ENCODE results near the gene IGSF8.

IGSF8 gene

DNA sequence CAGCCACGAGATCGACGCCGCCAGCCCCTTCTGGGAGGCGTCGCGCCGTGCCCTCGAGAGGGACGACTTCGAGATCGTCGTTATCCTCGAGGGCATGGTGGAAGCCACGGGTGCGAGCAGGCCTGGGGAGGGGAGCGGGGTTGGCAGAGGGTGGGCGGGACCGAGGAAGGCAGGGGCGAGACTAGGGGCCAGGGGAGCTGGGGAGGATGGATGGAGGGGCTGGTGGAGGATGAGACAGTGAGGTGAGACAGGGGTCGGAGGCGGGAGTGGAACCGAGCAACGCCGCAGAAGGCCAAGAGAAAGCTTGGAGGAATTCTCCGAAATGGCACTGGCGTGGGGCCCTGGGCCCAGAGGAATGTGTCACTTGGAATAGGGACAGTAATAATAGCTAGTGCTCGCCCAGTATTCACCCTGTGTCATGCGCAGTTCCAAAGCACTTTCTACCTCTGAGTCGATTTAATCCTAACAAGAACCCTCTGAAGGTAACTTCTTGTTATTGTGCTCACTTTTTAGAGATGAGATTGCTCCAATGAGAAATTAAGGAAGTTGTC, 13.6 kb downstream of the IGSF8 start:
- no peak for DNase-seq

DNA sequence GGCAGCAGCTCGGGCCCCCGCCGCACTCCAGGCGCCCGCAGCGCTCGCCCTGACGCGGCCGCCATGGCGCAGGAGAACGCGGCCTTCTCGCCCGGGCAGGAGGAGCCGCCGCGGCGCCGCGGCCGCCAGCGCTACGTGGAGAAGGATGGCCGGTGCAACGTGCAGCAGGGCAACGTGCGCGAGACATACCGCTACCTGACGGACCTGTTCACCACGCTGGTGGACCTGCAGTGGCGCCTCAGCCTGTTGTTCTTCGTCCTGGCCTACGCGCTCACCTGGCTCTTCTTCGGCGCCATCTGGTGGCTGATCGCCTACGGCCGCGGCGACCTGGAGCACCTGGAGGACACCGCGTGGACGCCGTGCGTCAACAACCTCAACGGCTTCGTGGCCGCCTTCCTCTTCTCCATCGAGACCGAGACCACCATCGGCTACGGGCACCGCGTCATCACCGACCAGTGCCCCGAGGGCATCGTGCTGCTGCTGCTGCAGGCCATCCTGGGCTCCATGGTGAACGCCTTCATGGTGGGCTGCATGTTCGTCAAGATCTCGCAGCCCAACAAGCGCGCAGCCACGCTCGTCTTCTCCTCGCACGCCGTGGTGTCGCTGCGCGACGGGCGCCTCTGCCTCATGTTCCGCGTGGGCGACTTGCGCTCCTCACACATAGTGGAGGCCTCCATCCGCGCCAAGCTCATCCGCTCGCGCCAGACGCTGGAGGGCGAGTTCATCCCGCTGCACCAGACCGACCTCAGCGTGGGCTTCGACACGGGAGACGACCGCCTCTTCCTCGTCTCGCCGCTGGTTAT, 14.2 kb downstream of the IGSF8 start:
- DNase-seq: no peak

DNA sequence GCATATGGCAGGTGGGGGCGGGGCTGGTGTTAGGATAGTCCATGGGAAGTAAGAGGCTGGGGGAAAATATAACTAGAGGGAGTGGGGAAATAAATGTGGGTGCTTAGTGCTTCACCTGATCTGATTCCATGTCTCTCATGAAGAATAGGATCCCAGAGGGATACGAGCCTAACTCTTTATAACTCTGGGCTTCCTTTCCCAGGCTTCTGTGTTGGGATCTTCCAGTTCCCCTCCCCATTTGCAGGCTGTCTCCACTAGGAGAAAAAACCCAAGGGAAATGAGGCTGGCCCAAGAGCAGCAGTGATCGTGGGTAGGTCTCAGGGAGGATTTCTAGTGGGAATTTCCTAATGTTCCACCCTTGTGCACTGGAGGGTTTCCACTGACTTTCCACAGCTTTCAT, 15.5 kb downstream of the IGSF8 start:
- DNase-seq: no peak

DNA sequence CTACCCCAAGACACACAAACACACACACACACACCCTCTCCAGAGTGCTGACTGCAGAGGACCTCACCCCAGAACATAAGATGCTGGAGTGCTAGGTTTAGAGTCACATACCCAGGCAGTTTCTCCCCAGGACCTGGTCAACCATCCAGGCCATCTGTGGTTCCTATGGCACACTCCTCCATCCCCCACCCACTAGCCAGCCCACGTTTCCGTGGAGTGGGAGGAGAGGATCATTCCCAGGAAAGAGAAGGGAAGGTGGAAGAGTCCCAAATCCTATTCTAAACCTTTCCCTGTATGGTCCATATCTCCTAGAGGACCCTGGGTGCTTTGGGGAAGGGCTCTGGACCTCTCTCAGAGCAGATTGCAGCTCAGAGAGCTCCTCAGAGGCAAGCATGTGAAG, 15.9 kb downstream of the IGSF8 start:
- no peak for DNase-seq

DNA sequence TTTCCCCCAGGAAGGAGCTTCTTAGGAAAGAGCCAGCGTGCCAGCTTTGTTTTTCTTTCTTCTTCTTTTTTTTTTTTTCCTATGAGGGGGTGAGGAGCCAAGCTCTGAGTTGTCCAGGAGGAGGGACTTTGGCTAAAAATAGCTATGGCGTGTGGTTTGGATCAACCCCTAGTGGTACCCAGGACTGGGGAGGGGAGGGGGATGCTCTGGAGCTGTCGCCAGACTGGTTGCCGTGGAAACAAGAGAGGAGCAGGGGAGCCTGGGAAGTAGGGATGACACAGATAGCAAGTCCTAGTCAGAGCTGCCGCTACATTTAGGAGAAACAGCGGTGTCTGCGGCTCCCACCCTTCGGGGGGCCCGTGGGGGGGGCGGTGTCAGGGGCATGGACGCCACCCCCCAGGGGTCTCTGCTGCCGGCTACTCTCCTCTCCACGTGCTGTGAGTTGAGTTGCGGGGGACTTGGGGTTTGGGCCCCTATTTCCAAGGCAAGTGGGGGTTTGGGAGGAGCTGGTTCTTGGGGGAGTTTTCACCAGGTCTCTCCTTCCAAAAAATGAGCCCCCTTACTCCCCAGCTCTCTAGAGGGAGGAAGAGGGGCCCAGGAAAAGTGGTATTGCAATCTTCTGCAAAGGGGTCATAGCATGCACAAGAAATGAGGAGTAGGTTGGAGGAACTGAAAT, 17.0 kb downstream of the IGSF8 start, which contains the start of gene KCNJ9:
Gene KCNJ9, plus strand, starts transcription at position 278 of the 676 bp plus-strand sequence. CDS start 2,493 bp downstream, outside the sequence.
- DNase-seq: peak; percentile 42

DNA sequence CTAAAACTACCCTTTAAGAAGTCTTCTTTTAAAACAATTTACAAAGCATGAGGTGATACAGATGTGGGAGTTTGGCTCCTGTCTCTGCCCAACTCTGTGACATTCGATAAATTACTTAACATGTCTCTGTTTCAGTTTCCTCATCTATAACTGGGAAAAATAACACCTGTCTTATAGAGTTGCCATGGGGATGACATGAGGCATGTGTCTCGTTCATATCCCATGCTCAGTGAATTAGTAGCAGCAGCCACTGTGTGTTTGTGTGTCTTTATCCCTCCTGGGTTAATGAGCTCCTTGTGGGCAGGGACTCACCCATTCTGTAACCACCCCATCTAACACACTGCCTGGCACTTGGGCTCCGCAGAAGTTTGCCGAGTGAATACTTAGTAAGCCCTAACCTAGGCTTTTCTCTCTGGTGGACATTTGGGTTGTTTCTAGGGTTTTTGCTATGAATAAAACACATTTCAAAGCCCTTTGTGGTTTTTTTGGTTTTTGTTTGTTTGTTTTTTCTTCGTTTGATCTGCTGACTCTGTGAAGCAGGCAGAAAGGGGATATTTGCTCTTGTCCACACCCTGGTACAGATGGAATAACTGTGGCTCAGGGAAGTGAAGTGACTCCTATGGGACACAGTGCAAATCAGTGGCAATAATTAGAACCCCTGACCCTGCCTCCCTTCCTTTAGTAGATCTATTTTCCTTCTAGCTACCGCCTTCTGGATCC, 17.9 kb downstream of the IGSF8 start:
- no peak for DNase-seq

DNA sequence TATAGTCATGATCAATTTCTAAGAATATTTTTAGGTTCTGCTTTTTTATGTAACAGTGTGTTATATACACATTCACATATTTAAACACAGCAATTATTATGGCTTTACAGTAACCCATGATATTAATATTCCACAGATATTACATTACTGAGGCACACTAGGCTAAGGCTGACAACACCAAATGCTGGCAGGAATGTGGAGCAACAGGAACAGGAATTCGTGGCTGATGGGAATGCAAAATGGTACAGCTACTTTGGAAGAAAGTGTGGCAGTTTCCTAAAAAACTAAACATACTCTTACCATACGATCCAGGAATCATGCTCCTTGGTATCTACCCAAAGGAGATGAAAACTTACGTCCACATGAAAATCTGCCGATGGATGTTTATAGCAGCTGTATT, 19.0 kb downstream of the IGSF8 start:
- DNase-seq: no peak

DNA sequence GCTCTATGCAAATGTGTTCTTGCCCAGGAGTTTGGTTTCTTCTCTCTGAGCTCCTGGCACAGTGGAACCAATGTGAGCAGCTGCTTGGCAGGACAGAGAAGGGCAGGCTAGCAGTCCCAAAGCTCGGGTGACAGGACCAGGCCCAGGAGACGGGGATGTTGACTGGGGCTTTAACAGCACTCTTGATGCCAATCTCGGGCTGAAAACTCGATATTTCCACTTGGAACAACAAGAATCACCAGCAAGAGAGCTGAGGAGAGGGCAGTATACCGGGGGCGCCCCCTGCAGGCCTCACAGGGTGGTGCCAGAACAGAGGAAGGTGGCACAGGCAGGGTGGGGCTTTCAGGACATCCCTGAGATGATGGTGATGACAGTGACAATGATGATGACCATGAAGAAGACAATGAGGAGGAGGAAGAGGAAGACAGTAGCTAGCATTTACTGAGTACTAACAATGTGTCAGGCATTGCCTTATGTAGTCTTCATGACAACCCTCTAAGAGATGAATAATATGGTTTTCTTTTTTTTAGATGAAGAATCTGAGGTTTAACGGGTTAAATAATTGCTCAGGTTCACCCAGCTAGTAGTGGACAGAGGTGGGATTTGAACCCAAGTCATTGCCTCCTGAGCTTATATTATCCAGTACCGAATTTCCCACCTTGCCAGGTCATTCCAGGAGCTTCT, 19.8 kb downstream of the IGSF8 start:
- no peak for DNase-seq

DNA sequence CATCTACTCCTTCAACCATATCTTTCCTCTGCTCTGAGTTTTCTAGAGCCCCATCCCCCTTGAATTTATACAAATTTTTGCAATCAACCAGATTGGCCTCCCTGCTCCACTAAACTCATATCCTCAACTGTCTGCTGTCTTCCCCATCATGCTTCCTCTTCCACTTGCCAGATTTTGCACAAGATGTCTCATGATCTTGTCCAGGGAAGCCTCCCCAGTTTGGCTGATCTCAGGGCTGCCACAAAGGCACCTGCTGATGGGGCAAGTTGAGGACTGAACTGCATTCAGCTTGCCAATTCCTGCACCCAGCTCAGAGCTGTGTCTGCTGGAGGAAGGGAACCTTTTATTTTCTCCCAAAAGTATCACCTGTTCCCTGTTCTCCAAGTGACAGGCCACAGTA, 20.9 kb downstream of the IGSF8 start:
- no peak for DNase-seq

DNA sequence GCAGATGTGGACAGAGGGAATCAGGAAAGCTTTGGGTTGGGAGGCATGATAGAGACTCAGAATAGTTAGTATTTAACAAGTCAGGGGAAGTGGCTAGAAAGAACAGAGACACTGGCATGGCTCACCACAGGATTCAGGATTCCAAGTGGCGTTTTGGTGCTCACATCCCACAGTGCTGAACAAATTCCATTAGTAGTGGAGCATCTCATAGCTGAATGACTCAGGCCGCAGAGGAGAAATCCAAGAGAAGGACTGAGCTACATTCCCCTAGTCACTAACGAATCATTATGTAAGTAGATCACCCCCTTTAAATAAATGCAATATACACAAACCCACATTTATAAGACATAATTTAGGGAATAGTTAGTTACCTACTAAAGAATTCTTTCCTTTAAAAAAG, 22.1 kb downstream of the IGSF8 start:
- no peak for DNase-seq

DNA sequence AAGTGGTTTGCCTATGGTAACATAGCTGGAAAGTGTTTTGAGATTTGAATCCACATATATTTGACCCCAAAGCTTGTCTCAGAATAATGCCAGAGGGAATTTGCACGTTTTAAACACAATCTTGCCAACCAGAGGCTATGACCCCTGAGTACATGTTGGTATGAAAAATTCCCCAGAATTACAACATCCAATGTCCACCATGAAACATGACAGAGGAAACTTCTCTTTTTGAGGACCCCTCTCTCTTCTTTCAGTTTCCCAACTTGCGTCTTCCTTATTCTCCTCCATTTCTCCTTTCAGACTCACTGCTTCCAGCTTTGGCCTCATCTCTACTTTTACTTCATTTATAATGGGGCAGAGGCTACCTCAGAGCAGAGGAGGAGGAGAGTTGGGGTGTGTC, 22.6 kb downstream of the IGSF8 start:
- DNase-seq: no peak

DNA sequence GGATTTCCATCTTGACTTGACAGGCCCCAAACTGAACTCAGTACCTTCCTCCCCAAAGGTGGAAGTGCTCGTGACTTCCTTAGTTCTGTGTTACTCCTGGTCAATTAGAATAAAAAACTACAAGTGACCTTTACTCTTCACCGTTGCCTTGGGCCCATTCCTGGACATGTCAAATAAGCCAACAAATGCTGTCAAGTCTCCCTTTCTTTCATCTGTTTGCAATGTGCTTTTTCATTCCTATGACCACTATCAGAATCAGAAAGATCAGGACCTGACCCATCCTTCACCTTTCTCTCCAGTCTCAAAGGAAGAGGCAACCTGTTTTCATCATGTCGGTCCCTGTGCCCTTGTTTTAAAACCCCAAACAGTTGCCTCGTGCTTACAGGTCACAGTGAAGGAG, 23.6 kb downstream of the IGSF8 start:
- DNase-seq: no peak

DNA sequence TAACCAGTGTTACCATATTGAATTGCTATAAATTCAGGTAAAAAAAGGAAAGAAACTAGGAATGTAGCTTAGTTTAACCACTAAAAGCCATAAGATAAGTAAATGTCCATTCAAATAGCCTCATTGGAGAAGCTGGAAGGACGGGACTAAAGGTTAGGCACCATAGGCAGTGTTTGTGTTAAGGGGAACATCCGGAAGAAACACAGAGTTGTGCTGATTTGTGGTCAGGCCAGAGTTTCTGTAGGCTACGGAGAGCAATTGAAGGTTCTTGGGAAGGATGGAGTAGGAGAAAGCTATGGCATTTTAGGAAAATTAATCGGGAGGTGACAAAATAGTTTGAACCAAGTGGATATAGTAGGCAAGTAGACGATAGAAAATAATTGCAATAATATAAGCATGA, 27.1 kb downstream of the IGSF8 start:
- DNase-seq: no peak

DNA sequence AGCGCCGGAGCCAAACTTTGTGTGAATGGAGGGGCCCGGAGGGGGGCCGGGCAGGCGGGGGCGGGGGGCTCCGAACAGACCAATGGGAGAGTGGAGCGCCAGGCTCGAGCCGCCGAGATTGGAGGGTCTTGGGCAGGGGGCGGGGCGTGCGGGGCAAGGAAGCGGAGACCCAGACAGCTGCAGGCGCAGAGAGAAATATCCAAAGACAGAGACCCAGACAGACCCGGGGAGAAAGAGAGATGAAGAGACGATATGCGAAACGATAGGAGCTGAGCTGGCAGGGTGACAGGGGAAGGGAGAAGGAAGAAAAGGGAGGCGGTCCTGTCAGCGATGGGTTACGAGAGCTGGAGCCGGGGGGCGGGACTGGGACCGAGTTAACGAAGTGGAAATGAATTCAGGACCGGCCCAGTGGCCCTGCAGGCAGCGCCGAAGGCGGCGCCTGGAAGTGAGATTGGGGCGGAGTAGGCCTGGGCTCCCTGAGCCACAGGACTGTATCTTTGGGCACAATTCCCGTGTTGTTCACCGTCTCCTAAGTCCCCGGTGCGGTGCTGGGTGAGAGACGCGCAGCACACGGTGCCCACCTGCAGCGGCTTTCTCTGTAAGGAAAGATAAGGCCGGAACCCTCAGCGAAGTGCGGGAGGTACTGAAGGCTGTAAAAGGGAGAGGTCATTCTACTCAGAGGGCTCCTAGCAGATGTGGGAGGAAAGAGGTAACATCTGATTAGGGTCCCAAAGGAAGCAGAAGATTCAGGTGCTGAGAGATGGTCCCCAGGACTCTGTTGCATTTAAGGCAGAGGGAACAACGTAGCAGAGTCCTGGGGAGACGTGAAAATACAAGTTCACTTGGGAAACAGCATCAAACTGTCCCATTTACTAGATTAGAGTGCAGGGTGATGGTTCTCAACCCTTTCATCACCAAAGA, 27.9 kb downstream of the IGSF8 start:
- DNase-seq: peak; percentile 48

DNA sequence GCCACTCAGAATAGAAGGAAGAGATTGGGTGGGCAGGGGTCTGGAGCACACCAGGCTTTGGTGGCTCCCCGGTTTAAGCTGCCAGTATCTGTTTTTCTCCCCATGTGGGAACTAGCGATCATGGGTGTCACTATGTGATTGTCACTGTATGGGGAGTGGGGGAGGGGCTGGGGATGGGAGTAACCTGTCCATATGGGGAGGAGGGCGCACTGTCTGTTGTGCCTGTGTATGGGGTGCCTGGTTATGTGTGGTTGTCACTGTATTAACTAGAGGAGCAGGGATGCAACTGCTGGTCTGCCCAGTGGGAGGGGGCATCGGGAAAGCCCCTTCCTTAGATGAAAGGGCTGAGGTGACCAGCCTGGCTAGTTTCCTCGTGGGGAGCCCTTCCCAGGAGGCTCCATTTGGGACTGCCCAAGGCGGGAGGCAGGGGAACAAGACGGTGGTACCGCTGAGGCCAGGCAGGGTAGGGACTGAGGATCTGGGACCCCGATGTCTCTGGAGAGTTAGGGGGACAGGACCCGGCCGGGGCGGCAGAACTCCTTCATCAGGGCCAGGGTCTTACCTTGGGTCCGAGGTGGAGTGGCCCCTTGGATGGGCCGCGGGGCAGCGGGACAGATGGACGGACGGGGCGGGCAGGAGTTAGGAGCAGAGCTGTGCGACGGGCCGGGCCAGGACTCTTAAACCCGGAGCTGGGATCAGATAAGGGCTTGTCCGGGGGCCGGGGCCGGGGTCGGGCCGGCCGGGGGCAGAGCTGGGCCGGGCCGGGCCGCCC, 28.8 kb downstream of the IGSF8 start, which contains the start of gene KCNJ10:
Gene KCNJ10, minus strand, starts transcription at position 701 of the 772 bp plus-strand sequence. CDS start 27,628 bp downstream, outside the sequence.
- no peak for DNase-seq

DNA sequence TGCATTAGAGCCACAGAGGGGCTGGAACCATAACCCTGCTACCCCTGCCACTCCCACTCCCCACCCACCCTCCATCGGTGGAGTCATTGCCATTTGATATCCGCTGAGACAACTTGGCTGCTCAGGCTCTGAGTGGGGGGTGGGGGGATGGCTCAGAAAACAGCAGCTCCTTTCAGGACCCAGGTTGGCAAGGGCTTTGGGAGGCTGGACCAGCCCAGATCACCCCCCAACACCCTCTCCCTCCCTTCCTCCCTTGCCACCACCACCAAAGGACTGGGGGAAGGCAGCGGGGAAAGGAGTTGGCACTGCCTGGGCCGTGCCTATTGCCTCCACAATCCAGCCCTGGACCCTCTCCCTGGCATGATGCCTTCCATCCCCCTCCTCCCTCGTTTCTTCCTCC, 30.2 kb downstream of the IGSF8 start:
- no peak for DNase-seq

DNA sequence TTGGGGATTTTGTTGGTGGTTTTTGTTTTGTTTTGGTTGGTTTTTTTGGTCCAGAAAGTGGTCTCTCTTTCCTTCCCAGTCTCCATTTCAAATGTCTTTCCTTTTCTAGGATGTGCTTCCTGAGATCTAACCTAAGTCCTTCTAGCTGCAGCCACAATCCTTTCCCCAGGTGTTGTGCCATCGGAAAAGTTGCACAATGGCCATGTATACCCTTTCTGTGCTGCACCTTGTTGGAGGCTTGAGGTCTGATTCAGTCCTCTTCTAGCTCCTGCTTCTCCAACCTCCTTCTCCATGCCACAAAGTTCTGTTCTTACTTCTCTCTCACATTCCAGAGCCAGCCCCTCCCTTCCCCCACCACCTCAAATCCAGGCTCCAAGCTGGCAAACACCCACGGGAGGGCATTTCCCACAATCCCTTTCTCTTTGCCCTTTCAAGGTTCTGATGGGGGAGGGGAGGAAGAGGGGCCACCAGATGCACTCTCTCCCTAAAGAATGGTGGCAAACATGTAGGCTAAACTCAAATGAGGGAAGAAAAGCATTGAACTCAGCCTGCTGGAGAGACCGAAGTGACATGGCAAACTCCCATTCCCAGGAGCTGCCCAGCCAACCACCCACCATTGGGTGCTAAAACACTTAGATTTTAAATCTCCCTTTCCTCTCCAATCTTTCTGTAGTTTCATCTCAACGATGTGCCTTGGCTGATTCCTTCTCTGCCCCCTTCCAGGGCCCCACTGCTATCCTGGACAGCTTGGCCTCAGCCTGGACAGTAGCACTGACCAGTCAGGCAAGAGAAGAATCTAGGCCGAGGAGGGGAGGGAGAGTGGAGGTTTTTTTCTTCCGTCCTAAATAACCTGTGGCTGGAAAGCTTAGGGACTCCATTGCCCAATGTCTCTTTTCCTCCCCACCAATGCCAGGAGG, 31.3 kb downstream of the IGSF8 start:
- DNase-seq: no peak

DNA sequence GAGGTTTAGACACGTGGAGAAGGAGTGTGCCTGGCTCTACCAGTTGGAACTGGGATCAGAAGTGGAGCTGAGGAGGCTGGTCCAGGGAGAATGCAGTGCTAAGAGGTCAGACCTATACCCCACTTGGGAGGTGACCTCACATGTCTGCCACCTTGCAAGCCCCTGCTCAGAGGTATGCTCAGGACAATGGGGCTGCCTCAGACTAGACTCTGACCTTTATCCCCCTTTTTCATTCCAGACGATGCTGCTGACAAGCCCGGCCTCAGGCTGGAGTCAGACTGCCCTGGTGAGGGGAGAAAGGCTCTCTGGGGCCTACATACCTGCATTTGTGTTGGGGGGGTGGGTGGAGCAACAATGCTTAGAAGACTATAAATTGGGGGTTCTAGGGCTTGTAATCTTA, 33.7 kb downstream of the IGSF8 start:
- no peak for DNase-seq

DNA sequence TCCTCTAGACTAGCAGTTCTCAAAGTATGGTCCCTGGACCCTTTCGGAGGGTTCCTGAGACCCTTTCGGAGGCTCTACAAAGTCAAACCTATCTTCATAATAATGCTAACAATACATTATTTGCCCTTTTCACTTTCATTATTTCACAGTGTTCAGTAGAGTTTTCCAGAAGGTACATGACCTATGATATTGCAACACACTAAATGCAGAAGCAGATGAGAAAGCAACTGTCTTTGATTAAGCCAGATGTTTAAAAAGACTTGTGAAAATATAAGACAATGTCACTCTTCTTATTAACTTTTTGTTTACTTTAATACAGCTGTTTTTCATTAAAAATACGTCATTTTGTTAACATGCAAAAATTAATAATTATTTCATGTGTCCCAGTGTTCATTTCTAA, 34.3 kb downstream of the IGSF8 start:
- no peak for DNase-seq

DNA sequence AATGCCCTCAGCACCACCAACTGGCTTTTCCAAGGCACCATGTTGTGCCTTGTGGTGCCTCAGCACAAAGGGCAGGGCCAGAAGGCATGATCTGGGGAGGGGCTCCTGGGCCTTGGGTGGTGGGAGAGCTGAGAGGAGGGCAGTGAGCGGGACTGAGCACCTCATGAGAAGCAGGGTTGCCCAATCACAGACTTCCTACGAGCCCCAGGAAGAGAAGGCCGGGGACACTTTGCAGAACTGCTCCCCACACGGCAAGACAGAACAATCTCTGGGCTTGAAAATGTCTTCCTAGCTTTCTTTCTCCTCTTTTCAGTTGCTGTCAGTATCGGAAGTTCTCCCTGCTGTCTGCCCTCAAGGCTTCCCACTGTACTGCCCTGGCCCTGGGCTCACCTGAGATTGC, 35.2 kb downstream of the IGSF8 start:
- no peak for DNase-seq

All from fibroblast of skin of right quadriceps (primary cell).